K562 (cell line): ENCODE data around the gene HRH1. TPM values are rescaled to one million over a fixed set of nuclear protein-coding genes. Genes with fewer than 3 reads are reported as not detected.

Experiments
- CBFB ChIP-seq: sonication (generic); formaldehyde crosslinking; IDR thresholded peaks from 2 replicates; pipeline ENCODE4 v1.4.0; 2020; ENCODE audit warnings: mild to moderate bottlenecking, missing genetic modification reagents
- CREM ChIP-seq: IDR thresholded peaks from 2 replicates; pipeline ENCODE4 v1.6.1; 2014; ENCODE audit warnings: antibody characterized with exemption, low read depth
- EHMT2 ChIP-seq: fragments of 450-650 bp; IDR thresholded peaks from 2 replicates; pipeline ENCODE4 v1.6.1; 2018; ENCODE audit warnings: antibody characterized with exemption
- GABPB1 ChIP-seq: sonication (generic); formaldehyde crosslinking; IDR thresholded peaks from 2 replicates; pipeline ENCODE4 v1.8.0; 2022; ENCODE audit warnings: mild to moderate bottlenecking, missing genetic modification reagents
- HDAC1 ChIP-seq, 2 experiments: fragments of 450-650 bp; IDR thresholded peaks; 2 replicates each; pipeline ENCODE4 v1.6.1; 2016 to 2017; ENCODE audit warnings: inconsistent platforms in 1 of 2, mild to moderate bottlenecking in 1 of 2, moderate library complexity in 1 of 2
- NRF1 ChIP-seq, 2 experiments: fragments of 450-650 bp; IDR thresholded peaks in 1 of 2; conservative IDR thresholded peaks in 1 of 2; 2 replicates each; pipeline ENCODE4 v1.6.1; 2014; ENCODE audit warnings: mild to moderate bottlenecking in 2 of 2
- RFX1 ChIP-seq: fragments of 450-650 bp; IDR thresholded peaks from 2 replicates; pipeline ENCODE4 v1.6.1; 2016; ENCODE audit warnings: mild to moderate bottlenecking, moderate library complexity
- SMARCC2 ChIP-seq: fragments of 450-650 bp; IDR thresholded peaks from 2 replicates; pipeline ENCODE4 v1.6.1; 2017; ENCODE audit warnings: antibody characterized with exemption, moderate library complexity, mild to moderate bottlenecking, low read depth
- TCF3 ChIP-seq: sonication (generic); formaldehyde crosslinking; IDR thresholded peaks from 2 replicates; pipeline ENCODE4 v1.4.0; 2020; ENCODE audit warnings: mild to moderate bottlenecking, missing genetic modification reagents
- ZNF764 ChIP-seq: fragments of 250-450 bp; sonication (Bioruptor Pico); IDR thresholded peaks from 2 replicates; pipeline ENCODE4 v1.4.0; 2020; ENCODE audit warnings: low read depth, mild to moderate bottlenecking, moderate library complexity
- polyA plus RNA-seq, 8 experiments: library from polyadenylated mRNA; depleted of rRNA in 4 of 8; stranded (reverse) in 5 of 8; unstranded in 3 of 8; fragments of >200 nt; fragmentation: Nextera tagmentation in 2 of 8; fragmentation: Illumina TruSeq in 1 of 8; extraction: Ambion mirVana in 2 of 8; extraction: Trizol in 1 of 8; gene quantifications; 2 replicates each; pipeline versions ENCODE4 v1.2.1 to v1.2.3, GENCODE V29; 2011 to 2014; ENCODE audit warnings: inconsistent platforms in 1 of 8, missing spikeins in 1 of 8
- total RNA-seq, 7 experiments: library from RNA; depleted of rRNA in 6 of 7; stranded (reverse); fragments of >200 nt in 6 of 7; fragmentation: Illumina TruSeq in 2 of 7; extraction: Trizol in 2 of 7; gene quantifications; 2 replicates each; pipeline versions ENCODE4 v1.2.1 to v1.2.3, GENCODE V29; 2011 to 2021; ENCODE audit warnings: low replicate concordance in 1 of 7
- TF ChIP-seq, protein P1 (sequence below), 2 experiments: fragments of 450-650 bp in 1 of 2; sonication (generic) in 1 of 2; formaldehyde crosslinking in 1 of 2; IDR thresholded peaks; 2 replicates each; pipeline versions ENCODE4 v1.7.1 to v1.9.0; 2016 to 2022; ENCODE audit warnings: inconsistent platforms in 1 of 2, mild to moderate bottlenecking in 1 of 2, missing genetic modification reagents in 1 of 2
- TF ChIP-seq, protein P2 (sequence below), 2 experiments: fragments of 450-650 bp in 1 of 2; sonication (generic) in 1 of 2; formaldehyde crosslinking in 1 of 2; IDR thresholded peaks in 1 of 2; conservative IDR thresholded peaks in 1 of 2; 2 replicates each; pipeline versions ENCODE4 v1.6.1 to v1.8.1; 2016 to 2023; ENCODE audit warnings: mild to moderate bottlenecking in 2 of 2, moderate library complexity in 2 of 2, inconsistent platforms in 1 of 2, missing genetic modification reagents in 1 of 2
- TF ChIP-seq, protein P3 (sequence below), 2 experiments: fragments of 200-800 bp in 1 of 2; sonication (Bioruptor generic) in 1 of 2; sonication (generic) in 1 of 2; formaldehyde crosslinking in 1 of 2; IDR thresholded peaks in 1 of 2; conservative IDR thresholded peaks in 1 of 2; 2 replicates each; pipeline versions ENCODE4 v1.5.0 to v1.6.1; 2016 to 2020; ENCODE audit warnings: missing compliant biosample characterization in 1 of 2, missing genetic modification characterization in 1 of 2, missing genetic modification reagents in 1 of 2

The HRH1 gene
- total and polyA plus RNA-seq, 9 of the 15 experiments (the other 6 are each of a cell fraction or from before 2014, with no cell fraction given): 0.03 to 0.15 (median 0.06) TPM; not detected in 1

DNA sequence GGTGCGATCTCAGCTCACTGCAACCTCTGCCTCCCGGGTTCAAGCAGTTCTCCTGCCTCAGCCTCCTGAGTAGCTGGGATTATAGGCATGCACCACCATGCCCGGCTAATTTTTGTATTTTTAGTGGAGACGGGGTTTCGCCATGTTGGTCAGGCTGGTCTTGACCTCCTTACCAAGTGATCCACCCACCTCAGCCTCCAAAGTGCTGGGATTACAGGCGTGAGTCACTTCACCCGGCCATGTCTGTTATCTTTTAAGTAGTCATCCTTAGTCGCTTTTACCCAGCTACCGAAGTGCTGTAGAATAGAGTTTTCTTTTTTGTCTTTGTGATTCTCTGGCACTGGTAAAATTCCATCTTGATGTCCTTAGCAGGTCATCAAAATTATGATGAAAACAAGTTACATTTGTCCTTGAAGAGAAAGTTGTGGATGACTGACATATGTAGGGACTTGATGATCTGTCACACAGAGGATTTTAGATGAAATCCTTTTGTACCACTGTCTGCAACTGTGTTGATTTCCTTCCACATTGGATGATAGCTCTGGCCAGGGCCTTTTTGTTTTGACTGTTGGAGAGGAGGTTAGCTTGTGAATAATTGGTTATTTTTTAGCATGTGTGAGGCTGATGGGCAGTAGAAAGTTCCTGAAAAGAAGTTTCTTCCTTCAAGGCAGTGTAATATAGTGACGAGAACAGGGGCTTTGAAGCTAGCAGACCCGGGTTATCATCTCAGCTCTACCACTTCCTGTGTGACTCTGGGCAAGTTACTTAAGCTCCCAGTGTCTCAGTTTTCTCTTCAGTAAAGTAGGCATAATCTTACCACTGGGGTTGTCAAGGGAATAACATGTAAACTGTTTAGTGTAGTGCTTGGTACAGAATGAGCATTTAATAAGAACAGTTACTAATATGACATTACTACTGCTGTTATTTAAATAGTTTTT is 136.7 kb downstream of the HRH1 start (continued):
- TF ChIP-seq HDAC1 (IDR thresholded peaks at IDR 0.05): peak in 1 of 2 experiments; percentile 59; a peak in 1 of 4 replicates
- 0 out of 2 replicates have a peak, but pooled peaks have one; percentile 29 for TF ChIP-seq GABPB1 (CRISPR knock-in tag)
- peak; percentile 77 for TF ChIP-seq EHMT2
- TF ChIP-seq, protein P1, sequence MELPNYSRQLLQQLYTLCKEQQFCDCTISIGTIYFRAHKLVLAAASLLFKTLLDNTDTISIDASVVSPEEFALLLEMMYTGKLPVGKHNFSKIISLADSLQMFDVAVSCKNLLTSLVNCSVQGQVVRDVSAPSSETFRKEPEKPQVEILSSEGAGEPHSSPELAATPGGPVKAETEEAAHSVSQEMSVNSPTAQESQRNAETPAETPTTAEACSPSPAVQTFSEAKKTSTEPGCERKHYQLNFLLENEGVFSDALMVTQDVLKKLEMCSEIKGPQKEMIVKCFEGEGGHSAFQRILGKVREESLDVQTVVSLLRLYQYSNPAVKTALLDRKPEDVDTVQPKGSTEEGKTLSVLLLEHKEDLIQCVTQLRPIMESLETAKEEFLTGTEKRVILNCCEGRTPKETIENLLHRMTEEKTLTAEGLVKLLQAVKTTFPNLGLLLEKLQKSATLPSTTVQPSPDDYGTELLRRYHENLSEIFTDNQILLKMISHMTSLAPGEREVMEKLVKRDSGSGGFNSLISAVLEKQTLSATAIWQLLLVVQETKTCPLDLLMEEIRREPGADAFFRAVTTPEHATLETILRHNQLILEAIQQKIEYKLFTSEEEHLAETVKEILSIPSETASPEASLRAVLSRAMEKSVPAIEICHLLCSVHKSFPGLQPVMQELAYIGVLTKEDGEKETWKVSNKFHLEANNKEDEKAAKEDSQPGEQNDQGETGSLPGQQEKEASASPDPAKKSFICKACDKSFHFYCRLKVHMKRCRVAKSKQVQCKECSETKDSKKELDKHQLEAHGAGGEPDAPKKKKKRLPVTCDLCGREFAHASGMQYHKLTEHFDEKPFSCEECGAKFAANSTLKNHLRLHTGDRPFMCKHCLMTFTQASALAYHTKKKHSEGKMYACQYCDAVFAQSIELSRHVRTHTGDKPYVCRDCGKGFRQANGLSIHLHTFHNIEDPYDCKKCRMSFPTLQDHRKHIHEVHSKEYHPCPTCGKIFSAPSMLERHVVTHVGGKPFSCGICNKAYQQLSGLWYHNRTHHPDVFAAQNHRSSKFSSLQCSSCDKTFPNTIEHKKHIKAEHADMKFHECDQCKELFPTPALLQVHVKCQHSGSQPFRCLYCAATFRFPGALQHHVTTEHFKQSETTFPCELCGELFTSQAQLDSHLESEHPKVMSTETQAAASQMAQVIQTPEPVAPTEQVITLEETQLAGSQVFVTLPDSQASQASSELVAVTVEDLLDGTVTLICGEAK (IDR thresholded peaks at IDR 0.05): no peak
- TF ChIP-seq, protein P1 (CRISPR knock-in tag; IDR thresholded peaks at IDR 0.05): no peak
- no peak for TF ChIP-seq CBFB
- peak; percentile 76; the same call in 1 of the 2 replicates for TF ChIP-seq SMARCC2
- TF ChIP-seq, protein P2, sequence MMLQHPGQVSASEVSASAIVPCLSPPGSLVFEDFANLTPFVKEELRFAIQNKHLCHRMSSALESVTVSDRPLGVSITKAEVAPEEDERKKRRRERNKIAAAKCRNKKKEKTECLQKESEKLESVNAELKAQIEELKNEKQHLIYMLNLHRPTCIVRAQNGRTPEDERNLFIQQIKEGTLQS (IDR thresholded peaks at IDR 0.05): peak; percentile 87
- TF ChIP-seq, protein P2 (CRISPR knock-in tag; conservative IDR thresholded peaks at IDR 0.05): peak; percentile 59; the same call in 1 of the 2 replicates
- TF ChIP-seq NRF1 (conservative IDR thresholded peaks at IDR 0.05 in 1 of 2, IDR thresholded peaks at IDR 0.05 in 1 of 2): 0 out of 4 replicates have a peak, but pooled peaks of 1 of the 2 experiments have one; percentile 13
- 0 out of 2 replicates have a peak, but pooled peaks have one; percentile 34 for TF ChIP-seq RFX1
- TF ChIP-seq, protein P3, sequence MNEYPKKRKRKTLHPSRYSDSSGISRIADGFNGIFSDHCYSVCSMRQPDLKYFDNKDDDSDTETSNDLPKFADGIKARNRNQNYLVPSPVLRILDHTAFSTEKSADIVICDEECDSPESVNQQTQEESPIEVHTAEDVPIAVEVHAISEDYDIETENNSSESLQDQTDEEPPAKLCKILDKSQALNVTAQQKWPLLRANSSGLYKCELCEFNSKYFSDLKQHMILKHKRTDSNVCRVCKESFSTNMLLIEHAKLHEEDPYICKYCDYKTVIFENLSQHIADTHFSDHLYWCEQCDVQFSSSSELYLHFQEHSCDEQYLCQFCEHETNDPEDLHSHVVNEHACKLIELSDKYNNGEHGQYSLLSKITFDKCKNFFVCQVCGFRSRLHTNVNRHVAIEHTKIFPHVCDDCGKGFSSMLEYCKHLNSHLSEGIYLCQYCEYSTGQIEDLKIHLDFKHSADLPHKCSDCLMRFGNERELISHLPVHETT (CRISPR knock-in tag; conservative IDR thresholded peaks at IDR 0.05 in 1 of 2, IDR thresholded peaks at IDR 0.05 in 1 of 2): peak in 1 of 2 experiments; percentile 50; a peak in 1 of 4 replicates
- peak; percentile 28; the same call in 1 of the 2 replicates for TF ChIP-seq CREM
- no peak for TF ChIP-seq TCF3
- no peak for TF ChIP-seq ZNF764 (CRISPR knock-in tag)
